NCI-H748 (cell line): Measurements from ENCODE around the gene MDM1.
A peak's percentile ranks its signal among the peaks of the same experiment; 100 is the strongest.

Source experiments
- DNase-seq: peaks from one replicate; lab custom pipeline; 2025; ENCODE audit not compliant: unreplicated experiment; lab: John Stamatoyannopoulos, UW

Gene MDM1

GRCh38 chr12:68324531-68324930, 7.6 kb downstream of the MDM1 start:
- no peak for DNase-seq

GRCh38 chr12:68321140-68321539, 11.0 kb downstream of the MDM1 start:
- no peak for DNase-seq

GRCh38 chr12:68319988-68320623, 12.1 kb downstream of the MDM1 start:
- no peak for DNase-seq

- DNase-seq, result peak; percentile 56
These were observed 15.0 kb downstream of the MDM1 start for GRCh38 chr12:68317047-68317667.

- no peak for DNase-seq
These were observed 21.8 kb downstream of the MDM1 start for GRCh38 chr12:68310370-68310769.

DNA sequence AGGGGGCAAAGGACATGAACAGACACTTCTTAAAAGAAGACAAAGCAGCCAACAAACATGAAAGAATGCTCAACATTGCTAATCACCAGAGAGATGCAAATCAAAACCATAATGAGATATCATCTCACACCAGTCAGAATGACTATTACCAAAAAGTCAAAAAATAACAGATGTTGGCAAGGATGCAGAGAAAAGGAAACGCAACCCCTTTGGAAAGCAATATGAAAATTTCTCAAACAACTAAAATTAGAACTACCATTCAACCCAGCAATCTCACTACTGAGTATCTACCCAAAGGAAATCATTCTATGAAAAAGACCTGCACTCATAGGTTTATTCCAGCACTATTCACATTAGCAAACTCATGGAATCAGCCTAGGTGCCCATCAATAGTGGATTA, 25.6 kb downstream of the MDM1 start:
- no peak for DNase-seq

DNA sequence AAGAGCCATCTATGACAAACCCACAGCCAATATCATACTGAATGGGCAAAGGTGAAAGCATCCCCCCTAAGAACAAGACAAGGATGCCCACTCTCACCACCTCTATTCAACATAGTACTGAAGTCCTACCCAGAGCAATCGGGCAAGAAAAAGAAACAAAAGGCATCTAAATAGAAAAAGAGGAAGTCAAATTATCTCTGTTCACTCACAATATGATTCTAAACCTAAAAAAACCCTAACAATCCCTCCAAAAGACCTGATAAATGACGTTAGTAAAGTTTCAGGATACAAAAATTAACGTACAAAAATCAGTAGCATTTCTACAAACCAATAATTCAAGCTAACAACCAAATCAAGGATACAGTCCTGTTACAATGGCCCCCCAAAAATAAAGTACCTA, 26.9 kb downstream of the MDM1 start:
- DNase-seq, result no peak

DNA sequence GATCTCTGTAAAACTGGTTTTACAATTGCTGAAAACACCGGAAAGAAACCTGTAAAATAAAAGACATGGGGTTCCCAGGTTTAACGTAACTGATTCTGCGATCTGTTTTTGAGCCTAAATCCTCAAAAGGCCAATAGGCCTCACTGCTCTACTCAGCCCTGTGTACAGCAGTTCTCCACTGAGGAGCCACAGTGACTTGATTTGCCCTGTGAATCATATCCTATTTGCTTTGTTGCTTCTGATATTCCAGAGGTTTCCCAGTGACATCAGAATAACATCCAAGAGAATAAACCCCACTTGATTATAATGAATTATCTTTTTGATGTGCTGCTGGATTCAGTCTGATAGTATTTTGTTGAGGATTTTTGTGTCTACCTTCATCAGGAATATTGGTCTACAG, 27.5 kb downstream of the MDM1 start:
- DNase-seq, result no peak

GRCh38 chr12:68303850-68304249, 28.3 kb downstream of the MDM1 start:
- no peak for DNase-seq

DNA sequence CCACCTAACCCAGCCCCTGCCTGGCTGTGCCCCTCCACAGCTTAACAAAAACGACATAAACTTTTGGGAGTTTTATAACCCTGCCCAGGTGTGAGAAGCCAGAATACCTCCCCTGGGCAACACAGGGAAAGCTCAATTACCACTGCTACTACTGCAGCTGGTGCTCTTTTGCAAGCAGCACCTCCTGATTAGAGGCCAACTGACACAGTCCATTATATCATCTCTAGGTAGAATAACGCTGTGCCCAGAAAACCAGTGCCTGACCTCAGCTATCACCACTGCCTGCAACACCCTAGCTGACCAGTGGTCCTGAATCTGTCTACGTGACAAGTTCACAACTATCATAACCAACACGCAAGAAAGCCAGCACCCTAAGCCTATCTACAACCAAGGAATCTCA, 34.2 kb downstream of the MDM1 start:
- DNase-seq, result no peak

DNA sequence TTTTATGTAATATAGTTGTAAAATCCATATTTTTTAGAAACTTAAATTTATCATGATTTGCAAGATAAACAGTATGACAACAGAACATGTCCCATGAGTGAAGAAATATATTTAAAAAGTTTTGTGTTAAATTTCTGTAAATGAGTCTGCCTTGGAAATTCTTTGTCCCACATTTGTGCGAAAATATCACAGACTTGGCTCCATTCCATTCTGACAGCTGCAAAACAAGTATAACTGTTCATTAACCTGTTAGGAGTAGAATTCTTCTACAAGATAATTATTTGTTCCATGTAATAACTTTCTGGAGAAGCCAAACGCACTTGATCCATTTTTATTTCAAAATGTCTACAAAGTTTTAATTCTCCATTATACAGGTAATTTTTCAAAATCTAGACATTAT, 37.9 kb downstream of the MDM1 start:
- DNase-seq, result no peak

- no peak for DNase-seq
These were observed 38.8 kb downstream of the MDM1 start for GRCh38 chr12:68293347-68293746.

GRCh38 chr12:68292151-68292943, 39.8 kb downstream of the MDM1 start:
- no peak for DNase-seq

DNA sequence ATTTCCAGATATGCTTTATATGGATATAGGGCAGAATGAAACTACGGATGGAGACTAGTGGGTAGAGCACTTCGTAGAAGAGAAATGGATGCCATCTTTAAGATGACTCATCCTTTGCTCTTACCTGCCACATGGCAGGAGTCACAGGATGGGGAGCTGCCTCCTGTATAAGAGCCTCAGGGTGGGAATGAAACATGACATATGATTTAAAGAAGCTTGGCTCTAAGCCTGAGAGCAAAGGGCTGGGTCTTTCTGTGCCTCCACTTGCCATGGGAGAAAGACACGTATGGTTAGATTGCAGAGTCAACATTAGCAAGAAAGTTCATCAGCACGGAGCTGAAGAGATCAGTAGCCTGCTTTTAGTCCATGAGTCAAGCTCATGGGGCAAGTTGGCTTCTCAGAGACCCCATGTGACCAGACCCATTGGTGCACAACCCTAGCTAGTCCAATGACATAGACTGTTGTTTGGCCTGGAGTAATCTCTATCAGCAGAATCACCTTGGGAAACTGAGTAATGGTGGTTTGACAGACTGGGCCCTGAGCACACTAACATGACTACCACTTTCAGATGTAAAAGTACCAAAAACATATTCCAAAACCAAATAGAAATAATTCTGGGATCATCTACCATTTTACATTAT, 40.6 kb downstream of the MDM1 start:
- DNase-seq, result no peak

GRCh38 chr12:68290126-68290525, 42.0 kb downstream of the MDM1 start:
- DNase-seq, result no peak

GRCh38 chr12:68287106-68287505, 45.1 kb downstream of the MDM1 start:
- no peak for DNase-seq

DNA sequence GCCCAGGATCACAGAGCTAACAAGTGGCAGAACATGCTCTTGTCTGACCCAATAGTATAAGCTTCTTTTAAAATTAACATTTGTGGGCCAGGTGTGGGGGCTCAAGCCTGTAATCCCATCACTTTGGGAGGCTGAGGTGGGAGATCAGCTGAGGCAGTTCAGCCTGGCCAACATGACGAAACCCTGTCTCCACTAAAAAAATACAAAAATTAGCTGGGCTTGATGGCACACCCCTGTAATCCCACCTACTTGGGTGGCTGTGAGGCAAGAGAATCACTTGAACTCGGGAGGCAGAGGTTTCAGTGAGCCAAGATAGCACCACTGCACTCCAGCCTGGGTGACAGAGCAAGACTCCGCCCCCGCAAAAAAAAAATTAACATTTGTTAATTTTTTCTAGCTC, 45.8 kb downstream of the MDM1 start:
- DNase-seq, result no peak

DNA sequence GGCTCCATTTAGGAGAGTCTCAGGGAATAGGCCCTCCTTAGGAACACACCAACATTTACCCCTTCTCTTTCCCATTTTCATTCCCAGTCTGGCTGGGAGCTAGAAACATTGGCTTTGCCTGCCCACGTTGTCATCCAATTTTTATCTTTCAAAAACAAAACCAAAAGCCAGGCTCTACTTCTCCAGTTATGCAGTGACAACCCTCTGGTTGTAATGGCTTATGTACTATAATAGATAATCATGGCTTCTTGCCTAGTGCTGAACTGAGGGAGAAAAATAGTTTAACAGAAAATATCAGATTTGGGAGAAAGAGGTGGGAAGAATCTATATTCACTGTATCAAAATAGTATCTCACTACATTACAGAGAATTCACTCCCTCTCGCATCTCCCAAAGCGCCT, 46.6 kb downstream of the MDM1 start:
- no peak for DNase-seq

GRCh38 chr12:68281322-68282077, 50.7 kb downstream of the MDM1 start:
- DNase-seq, result no peak

GRCh38 chr12:68280240-68280639, 51.9 kb downstream of the MDM1 start:
- no peak for DNase-seq
